Motor neuron (in vitro differentiated cells): Measurements from ENCODE around the gene LRP8. TPM values are rescaled to one million over a fixed set of nuclear protein-coding genes. Genes with fewer than 3 reads are reported as not detected.

Experiments
- ATAC-seq, 8 experiments: fragments of 200-7000 bp; cut with Tn5 transposase; replicated peaks in 6 of 8; 2 replicates each; pipeline ENCODE4 v1.8.0; 2021; ENCODE audit warnings: mild to moderate bottlenecking in 8 of 8, moderate library complexity in 8 of 8
- H3K27ac ChIP-seq, 2 donors: fragments of 250-450 bp; sonication (Bioruptor Pico); 2 replicates each; pipeline ENCODE4 v1.9.0; 2021; ENCODE audit warnings: antibody characterized with exemption in 2 of 2, mild to moderate bottlenecking in 2 of 2, moderate library complexity in 1 of 2
- H3K4me1 ChIP-seq, 2 donors: fragments of 250-450 bp; sonication (Bioruptor Pico); replicated peaks in 1 of 2; 2 replicates each; pipeline ENCODE4 v1.6.1; 2021; ENCODE audit warnings: antibody characterized with exemption in 2 of 2, mild to moderate bottlenecking in 2 of 2, moderate library complexity in 1 of 2
- H3K4me3 ChIP-seq, 5 donors: fragments of 250-450 bp; sonication (Bioruptor Pico); 2 replicates each; pipeline ENCODE4 v1.9.0; 2021; ENCODE audit warnings: antibody characterized with exemption in 5 of 5, mild to moderate bottlenecking in 5 of 5, moderate library complexity in 4 of 5
- WGBS, 10 experiments: fragments of 450-650 bp; shearing (Covaris generic); methylation state at CpG; one replicate each; pipeline ENCODE4 v1.0.0; 2022; 5-methylcytosine and 5-hydroxymethylcytosine counted together
- in situ Hi-C, 9 experiments: fragments of 400-800 bp; cut with MboI; loops; one replicate each; pipeline ENCODE4 v1.15.0; 2021; ENCODE audit warnings: low sequenced_read_pairs in 9 of 9, low pct_unique_long_range_greater_than_20kb in 2 of 9; ENCODE audit not compliant: unreplicated experiment in 9 of 9
- total RNA-seq, 8 experiments: library from RNA; unstranded; fragments of 300-600 nt; gene quantifications; 2 replicates each; pipeline versions ENCODE4 v1.2.3 to v1.2.4, GENCODE V29; 2022

LRP8 gene
- total RNA-seq, 8 experiments from 2014 or later: 2.8 to 44.0 (median 26.7) TPM

DNA sequence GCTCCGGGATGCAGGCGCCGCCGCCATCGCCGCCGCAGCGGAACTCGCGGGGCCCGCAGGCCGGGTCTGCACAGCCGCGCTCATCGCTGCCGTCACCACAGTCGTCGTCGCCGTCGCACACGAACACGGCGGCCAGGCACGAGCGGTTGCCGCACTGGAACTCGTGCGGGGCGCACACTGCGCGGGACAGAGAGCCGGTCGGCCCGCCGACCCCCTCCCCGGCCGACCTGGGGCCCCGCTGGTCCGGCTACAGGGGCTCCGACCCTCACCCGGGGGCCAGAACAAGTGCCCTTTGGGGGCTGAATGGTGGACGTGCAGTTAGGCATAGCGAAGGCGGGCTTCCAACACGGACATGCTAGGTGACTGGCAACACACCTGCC is 51.0 kb downstream of the LRP8 start:
- peaks cover 2 to 3% of the 10 kb centered on the region in 2 donors for H3K4me1 ChIP-seq
- in situ Hi-C loops: loop anchor here in 4 of 9 experiments (5.0 to 25.0 kb wide), 3 partner anchors 110 to 115 kb away; no protein-coding TSS in a partner anchor
- WGBS, 10 experiments: 92 to 100% (median 96%) methylated on average over 3 to 41 of the region's 46 CpGs; no CpG with 5 or more reads in 7 of the 10 experiments

DNA sequence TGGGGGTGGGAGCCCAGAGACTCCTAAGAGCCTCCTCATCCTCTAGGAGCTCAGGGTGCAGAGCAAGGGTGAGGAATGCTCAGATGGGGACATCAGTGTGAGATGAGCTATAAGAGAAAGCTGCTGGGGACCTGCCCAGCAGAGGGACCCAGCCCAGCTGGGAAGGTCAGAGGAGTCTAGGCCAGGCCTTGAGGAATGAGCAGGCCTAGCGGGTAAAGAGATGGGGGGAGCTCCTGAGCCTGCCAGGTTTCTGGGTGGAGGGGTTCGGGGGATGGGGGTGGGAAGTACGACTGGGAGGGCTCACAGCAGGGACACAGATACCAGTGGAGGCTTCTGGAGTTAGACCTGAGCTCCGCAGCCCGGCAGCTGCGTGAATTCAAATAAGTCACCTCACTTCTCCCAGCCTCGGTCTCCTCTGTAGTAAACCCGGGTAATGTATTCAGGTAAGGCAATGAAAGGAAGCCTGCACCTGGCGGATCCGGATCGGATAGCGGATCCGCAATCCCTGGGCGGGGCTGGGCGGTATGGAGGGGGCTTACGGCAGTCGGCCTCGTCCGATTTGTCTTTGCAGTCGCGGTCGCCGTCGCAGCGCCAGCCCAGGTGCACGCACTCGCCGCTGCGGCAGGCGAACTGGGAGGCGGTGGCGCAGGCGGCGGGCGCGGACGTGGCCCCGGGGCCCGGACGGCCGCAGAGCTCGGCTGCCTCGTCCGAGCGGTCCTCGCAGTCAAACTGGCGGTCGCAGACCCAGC is 51.5 kb downstream of the LRP8 start:
- no peak for ATAC-seq
- H3K4me3 ChIP-seq: no peak overlapping the region
- in situ Hi-C loops: loop anchor here in 4 of 9 experiments (5.0 to 25.0 kb wide), 3 partner anchors 111 to 116 kb away; no protein-coding TSS in a partner anchor
- H3K27ac ChIP-seq: no peak overlapping the region
- 96 to 98% (median 96%) methylated on average over 10 to 30 of the region's 48 CpGs; no CpG with 5 or more reads in 7 of the 10 experiments for WGBS, 10 experiments
- peaks cover under 1 to 3% of the 10 kb centered on the region in 2 donors for H3K4me1 ChIP-seq

More for the DNA sequence above, 51.0 kb downstream of the LRP8 start:
- ATAC-seq: no peak
- no peak overlapping the region for H3K27ac ChIP-seq
- H3K4me3 ChIP-seq: no peak overlapping the region

DNA sequence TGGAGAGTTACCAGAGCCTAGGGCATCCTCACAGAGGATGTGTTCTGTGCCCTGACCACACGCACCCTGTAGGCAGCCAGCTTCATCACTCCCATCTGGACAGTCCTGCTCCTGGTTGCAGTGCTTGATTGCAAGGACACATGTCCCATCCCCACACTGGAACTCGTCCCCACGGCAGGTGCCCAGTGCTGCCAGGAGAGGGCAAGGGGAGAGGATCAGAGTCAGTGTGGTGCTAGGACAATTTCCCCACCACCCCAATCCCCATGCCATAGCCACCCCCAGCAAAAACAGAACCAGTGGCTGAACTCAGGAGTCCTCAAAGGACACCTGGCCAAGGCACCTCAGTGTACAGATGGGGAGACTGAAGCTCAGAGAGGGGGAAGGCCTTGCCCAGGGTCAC is 52.3 kb downstream of the LRP8 start:
- 75 to 100% (median 87%) methylated on average over 1 to 3 of the region's 3 CpGs; no CpG with 5 or more reads in 6 of the 10 experiments for WGBS, 10 experiments
- H3K4me1 ChIP-seq: peaks cover 0 to 3% of the 10 kb centered on the region in 2 donors
- in situ Hi-C loops: loop anchor here in 4 of 9 experiments (5.0 to 25.0 kb wide), 3 partner anchors 112 to 117 kb away; no protein-coding TSS in a partner anchor
- H3K4me3 ChIP-seq: no peak overlapping the region
- no peak for ATAC-seq
- no peak overlapping the region for H3K27ac ChIP-seq

DNA sequence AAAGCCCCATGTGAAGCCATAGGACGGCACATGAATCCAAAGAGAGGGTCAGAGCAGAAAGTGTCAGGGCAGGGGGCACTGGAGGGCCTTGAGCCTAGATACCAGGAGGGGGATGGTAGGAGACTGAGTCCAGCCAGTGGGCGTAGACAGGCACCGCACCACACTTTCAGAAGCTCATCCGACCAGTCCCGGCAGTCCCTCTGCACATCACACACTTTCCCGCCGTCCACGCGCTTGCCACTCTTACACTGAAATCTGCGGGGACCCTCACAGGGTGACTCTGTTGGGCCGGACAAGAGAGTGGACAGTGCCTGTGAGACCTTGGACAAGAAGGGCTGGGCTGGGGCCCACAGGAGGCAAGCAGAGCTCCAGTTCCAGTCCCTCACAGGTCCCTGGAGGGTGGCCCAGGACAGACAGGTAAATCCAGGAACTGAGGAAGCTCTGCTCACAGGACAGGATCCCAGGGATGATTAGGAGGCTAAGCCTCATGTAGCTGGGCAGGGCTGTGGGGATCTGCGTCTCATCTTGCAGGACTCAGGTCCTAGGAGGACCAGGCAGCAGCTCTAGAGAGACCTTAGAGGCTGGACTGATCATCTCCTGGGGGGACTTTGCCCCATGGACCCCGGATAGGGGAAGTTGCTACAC is 53.2 kb downstream of the LRP8 start:
- Histone ChIP-seq H3K4me3 (no peak overlapping the region), H3K4me1 (peaks cover 0 to 3% of the 10 kb centered on the region in 2 donors), H3K27ac (no peak overlapping the region)
- in situ Hi-C loops: loop anchor here in 4 of 9 experiments (5.0 to 25.0 kb wide), 3 partner anchors 113 to 118 kb away; no protein-coding TSS in a partner anchor
- 92 to 100% (median 98%) methylated on average over 2 to 12 of the region's 13 CpGs; no CpG with 5 or more reads in 4 of the 10 experiments for WGBS, 10 experiments
- no peak for ATAC-seq

DNA sequence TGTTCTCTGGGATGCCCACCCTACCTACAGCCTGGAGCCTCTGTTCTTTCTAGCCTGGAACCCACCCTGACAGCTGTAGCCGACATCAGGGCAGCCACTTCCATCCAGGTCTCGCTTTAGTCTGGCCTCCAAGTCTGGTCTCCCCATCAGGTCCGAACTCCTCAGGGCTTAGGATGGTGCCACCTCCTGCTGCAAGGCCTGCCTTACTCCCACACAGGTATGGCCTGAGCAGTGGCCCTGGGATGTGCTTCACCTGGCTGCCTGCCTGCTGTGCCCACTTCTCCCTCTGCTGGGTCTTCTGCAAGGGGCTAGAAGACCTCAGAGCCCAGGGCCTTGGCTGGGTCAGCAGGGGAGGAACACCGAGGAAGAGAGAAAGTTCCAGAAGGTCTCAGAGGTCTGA is 53.8 kb downstream of the LRP8 start:
- peaks cover 0 to 3% of the 10 kb centered on the region in 2 donors for H3K4me1 ChIP-seq
- no peak overlapping the region for H3K4me3 ChIP-seq
- WGBS, 10 experiments: 75 to 100% (median 94%) methylated on average over 1 to 3 of the region's 4 CpGs; no CpG with 5 or more reads in 5 of the 10 experiments
- H3K27ac ChIP-seq: no peak overlapping the region
- in situ Hi-C loops: no loop called here
- ATAC-seq: no peak

DNA sequence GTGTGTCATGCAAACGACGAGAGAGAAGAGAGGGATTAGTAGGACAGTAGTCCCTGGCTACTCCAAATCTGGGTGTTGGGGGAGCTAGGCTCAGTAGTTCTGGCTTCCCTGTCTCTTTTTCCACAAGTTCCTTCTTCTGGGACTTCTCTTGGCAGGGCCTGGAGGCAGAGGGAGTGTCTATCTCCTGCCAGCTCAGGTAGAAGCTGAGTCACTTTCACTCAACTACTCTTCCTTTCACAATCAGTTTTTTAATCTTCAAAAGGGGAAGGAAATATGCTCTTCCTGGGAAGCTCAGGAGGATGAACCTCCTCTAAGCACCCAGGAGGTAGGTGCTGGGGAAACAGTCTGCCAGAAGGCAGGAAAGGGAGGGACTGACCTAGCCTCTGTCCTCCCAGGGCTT is 54.3 kb downstream of the LRP8 start:
- H3K4me3 ChIP-seq: no peak overlapping the region
- 80 to 100% (median 94%) methylated on average over 1 to 2 of the region's 2 CpGs; no CpG with 5 or more reads in 6 of the 10 experiments for WGBS, 10 experiments
- no peak for ATAC-seq
- in situ Hi-C loops: no loop called here
- no peak overlapping the region for H3K27ac ChIP-seq
- peaks cover 0 to 3% of the 10 kb centered on the region in 2 donors for H3K4me1 ChIP-seq

DNA sequence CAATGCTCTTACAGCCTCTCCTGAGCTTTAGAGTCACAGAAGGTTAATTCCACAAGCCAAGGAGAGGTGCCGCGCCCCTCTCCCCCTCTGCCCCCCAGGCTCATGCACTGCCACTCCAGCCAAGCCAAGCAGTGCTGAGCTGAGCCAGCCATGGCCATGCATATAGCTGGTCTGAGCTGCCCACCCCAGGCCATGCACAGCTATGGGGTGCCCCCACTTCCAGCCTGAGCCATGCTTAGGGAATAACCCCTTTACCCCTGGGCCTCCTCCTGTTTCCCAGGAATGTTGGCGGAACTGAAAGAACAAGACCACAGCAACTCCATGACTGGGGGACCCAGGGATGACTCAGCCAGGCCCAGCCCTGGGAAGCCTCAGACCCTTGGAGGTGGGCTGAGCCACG is 55.5 kb downstream of the LRP8 start:
- Histone ChIP-seq H3K4me1 (no peaks in the 10 kb centered on the region), H3K4me3 (no peak overlapping the region), H3K27ac (no peak overlapping the region)
- WGBS, 10 experiments: 100% methylated on average over 1 to 3 of the region's 4 CpGs; no CpG with 5 or more reads in 4 of the 10 experiments
- in situ Hi-C loops: no loop called here
- peak in 1 of 8 experiments; percentile 11 for ATAC-seq

DNA sequence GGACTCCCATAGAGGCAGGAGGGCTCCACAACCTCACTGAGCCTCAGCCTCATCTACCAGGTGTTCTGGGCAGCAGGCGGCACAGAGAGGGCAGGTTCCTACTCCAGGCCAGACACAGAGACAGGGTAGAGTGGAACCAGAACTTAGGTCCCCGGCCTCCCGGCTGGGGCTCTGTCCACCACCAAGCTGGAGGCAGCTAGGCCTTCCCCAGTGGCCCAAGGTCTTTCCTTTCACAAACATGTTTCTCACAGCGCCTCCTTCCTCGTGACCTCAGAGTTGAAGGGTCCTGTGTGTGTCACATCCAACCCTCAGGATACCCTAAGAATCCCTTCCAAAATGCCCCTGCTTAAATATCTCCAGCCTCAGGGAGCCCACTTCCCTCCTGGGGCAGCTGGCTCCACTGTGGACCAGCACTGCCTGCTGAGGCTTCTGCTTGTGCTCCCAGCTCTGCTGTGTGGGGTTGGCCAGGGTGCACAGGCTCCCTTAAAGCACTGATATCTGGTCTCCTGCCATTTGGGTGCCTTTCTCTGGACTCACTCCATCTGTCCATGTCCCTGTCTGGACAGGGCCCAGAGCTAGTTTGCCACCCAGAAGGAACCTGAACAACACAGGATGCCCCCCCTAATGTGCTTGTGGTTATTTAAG is 56.3 kb downstream of the LRP8 start:
- 90 to 100% (median 100%) methylated on average over 1 to 4 of the region's 5 CpGs; no CpG with 5 or more reads in 5 of the 10 experiments for WGBS, 10 experiments
- Histone ChIP-seq H3K4me1 (no peaks in the 10 kb centered on the region), H3K4me3 (no peak overlapping the region), H3K27ac (no peak overlapping the region)
- in situ Hi-C loops: no loop called here
- ATAC-seq: no peak

DNA sequence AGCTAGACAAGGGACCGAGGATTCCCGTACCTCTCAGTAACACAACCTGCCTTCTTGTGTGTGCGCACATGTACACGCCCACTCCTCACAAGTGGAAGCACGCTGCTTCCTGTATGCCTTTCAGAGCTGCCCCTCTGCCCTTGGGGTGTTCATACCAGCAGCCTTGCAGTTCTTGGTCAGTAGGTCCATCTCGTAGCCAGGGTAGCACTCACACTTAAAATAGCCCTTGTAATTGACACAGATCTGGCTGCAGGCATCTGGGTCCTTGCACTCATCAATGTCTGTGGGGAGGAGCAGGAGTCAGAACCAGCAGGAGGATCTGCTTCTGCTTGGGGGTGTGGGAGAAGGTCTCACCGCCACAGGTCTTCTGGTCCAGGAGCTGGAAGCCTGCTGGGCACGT is 57.0 kb downstream of the LRP8 start:
- Histone ChIP-seq H3K4me3 (no peak overlapping the region), H3K27ac (no peak overlapping the region), H3K4me1 (no peaks in the 10 kb centered on the region)
- no peak for ATAC-seq
- 74 to 100% (median 96%) methylated on average over 1 to 8 of the region's 8 CpGs; no CpG with 5 or more reads in 2 of the 10 experiments for WGBS, 10 experiments
- in situ Hi-C loops: no loop called here

DNA sequence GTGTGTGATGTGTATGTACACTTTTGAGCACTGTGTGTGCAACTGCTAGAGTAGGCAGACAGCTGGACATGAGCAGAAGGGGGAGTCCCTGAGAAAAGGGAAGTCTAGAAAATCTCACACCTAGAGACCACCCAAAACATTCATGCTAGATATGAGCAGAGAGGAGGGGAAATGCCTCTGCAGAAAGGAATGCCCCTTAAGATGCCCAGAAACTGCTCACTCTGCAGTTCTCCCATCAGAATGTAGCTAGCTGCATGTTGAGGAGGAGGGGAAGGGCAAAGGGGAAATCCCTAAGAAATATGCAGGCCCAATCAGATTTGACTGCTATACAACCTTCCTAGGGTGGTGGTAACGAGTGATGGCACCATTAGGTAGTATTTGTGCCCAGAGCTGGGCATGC is 57.8 kb downstream of the LRP8 start:
- no peak overlapping the region for H3K4me3 ChIP-seq
- no peak overlapping the region for H3K27ac ChIP-seq
- no peak for ATAC-seq
- in situ Hi-C loops: no loop called here
- H3K4me1 ChIP-seq: no peaks in the 10 kb centered on the region
- WGBS, 10 experiments: 43 to 100% (median 100%) methylated on average over 1 of the region's 1 CpG; no CpG with 5 or more reads in 2 of the 10 experiments

DNA sequence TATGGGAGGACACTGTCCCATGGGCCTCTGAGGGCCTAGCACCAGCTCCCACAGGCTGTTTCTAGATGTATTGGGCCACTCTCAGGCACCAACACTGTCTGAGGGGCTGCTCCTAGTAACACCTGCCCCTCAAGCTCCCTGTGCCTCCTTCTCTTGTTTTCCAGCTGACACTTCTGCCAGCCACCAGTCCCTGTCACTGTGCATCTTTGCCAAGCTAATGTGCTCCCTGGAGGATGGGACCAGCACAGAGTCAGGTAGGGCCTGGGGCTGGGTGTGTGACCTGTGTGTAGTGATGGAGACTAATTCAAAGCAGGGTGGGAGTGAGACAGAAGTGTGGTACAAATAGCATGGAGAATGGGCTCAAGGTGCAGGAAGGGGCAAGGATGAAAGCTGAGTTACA is 60.1 kb downstream of the LRP8 start:
- no peak overlapping the region for H3K27ac ChIP-seq
- in situ Hi-C loops: no loop called here
- no peak overlapping the region for H3K4me3 ChIP-seq
- no peaks in the 10 kb centered on the region for H3K4me1 ChIP-seq
- no peak for ATAC-seq

DNA sequence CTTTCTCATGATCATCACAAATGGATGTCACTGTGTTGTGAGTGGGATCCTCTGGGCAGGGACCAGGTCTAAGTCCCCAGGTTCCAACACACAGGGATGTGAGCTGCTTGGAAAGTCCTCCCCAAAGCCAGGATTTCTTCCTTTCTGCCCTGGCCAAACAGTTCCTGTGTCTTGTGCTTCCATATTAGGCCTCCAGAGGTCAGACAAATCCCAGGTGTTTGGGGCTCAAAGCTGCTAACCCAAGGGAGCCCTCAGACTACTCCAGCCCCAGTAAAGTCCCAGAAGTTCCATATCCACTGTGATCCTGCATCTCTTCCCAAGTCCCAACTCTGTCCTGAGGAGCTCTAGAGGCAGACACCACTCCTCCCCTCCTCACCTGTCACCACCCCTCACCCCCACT is 61.8 kb downstream of the LRP8 start:
- Histone ChIP-seq H3K4me3 (no peak overlapping the region), H3K4me1 (no peaks in the 10 kb centered on the region), H3K27ac (no peak overlapping the region)
- peak in 7 of 8 experiments; percentile 20 to 38 (median 28) for ATAC-seq
- in situ Hi-C loops: no loop called here

DNA sequence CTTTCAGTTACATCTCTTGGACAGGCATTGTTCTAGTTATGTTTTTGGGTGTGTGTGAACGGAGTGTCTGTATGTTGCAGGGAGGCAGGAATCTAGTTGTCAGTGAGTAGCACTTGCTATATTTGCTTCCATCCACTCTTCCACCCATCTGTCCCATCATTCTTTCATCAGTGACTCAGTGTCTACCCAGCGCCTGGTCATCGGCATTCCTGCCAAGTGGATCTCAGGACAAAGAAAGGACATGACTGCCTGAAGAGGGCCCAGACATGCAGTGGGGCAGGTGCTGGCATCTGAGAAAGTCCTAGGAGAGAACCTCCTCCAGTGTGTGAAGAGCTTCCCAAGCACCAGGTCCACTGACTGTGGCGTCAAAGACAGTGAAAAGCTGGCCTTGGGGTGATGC is 62.3 kb downstream of the LRP8 start:
- H3K27ac ChIP-seq: no peak overlapping the region
- H3K4me1 ChIP-seq: no peaks in the 10 kb centered on the region
- no peak overlapping the region for H3K4me3 ChIP-seq
- ATAC-seq: peak in 1 of 8 experiments; percentile 4
- WGBS, 10 experiments: 40 to 100% (median 100%) methylated on average over 1 to 4 of the region's 4 CpGs; no CpG with 5 or more reads in 2 of the 10 experiments
- in situ Hi-C loops: no loop called here
